Activated CD8-positive, alpha-beta memory T cell treated with anti-CD3 and anti-CD28 coated beads for 36 hours (primary cell): ENCODE results near the gene ZNF524. TPM values are rescaled to one million over a fixed set of nuclear protein-coding genes. Genes with fewer than 3 reads are reported as not detected.

Experiments used
- CTCF ChIA-PET: fragments of 350-600 bp; sonication (Branson Sonifier 250); formaldehyde crosslinking; loops from one replicate; lab custom pipeline; 2021; ENCODE audit warnings: antibody characterized with exemption; lab: Charles Lee
- POLR2A ChIA-PET: fragments of 350-600 bp; sonication (Branson Sonifier 250); formaldehyde crosslinking; loops from one replicate; lab custom pipeline; 2021; ENCODE audit warnings: antibody characterized with exemption; lab: Charles Lee
- total RNA-seq, 2 experiments: library from RNA; stranded (reverse); gene quantifications; one replicate each; pipeline ENCODE4 v1.2.3, GENCODE V29; 2021

The ZNF524 gene
- total RNA-seq, 2 experiments from 2014 or later: 11.9 to 13.2 TPM

GRCh38 chr19:55652311-55653128 lies 52.4 kb downstream of the ZNF524 start:
- POLR2A ChIA-PET: interaction anchor here (0.7 kb wide), 1 partner anchor 541 kb away, joined by 9 read pairs; no protein-coding TSS in a partner anchor
- CTCF ChIA-PET: interaction anchor here (0.6 to 3.9 kb wide), 19 partner anchors 9 to 1489 kb away, joined by 3 to 29 read pairs (median 5); partner anchors contain the start of genes ZNF524, ZNF580 and ZNF581

Other genes with a start within 250 kb of the ZNF524 start
- gene COX6B2, start 245.6 kb upstream of the ZNF524 start, total RNA-seq: not detected
- not detected for gene GARIN5B, start 237.0 kb upstream of the ZNF524 start, total RNA-seq
- gene IL11, start 229.8 kb upstream of the ZNF524 start, total RNA-seq: under 1 TPM; 0.08 to 0.21 TPM
- not detected for gene TMEM190, start 223.5 kb upstream of the ZNF524 start, total RNA-seq
- gene TMEM238, start 216.0 kb upstream of the ZNF524 start, total RNA-seq: 10 to 100 TPM; 11.3 to 12.1 TPM
- gene RPL28, start 214.4 kb upstream of the ZNF524 start, total RNA-seq: 1,000 to 10,000 TPM; 2,223 to 2,277 TPM
- 100 to 1,000 TPM; 296 to 311 TPM for gene UBE2S, start 192.5 kb upstream of the ZNF524 start, total RNA-seq
- gene SHISA7, start 157.0 kb upstream of the ZNF524 start, total RNA-seq: not detected
- 10 to 100 TPM; 34.4 to 36.6 TPM for gene ISOC2, start 138.6 kb upstream of the ZNF524 start, total RNA-seq
- not detected for gene C19orf85, start 135.5 kb upstream of the ZNF524 start, total RNA-seq
- 1 to 10 TPM; 6.4 to 7.4 TPM for gene ZNF628, start 123.7 kb upstream of the ZNF524 start, total RNA-seq
- gene NAT14, start 115.1 kb upstream of the ZNF524 start, total RNA-seq: 10 to 100 TPM; 32.7 to 33.1 TPM
- under 1 TPM; 0.63 to 0.99 TPM for gene SSC5D, start 111.9 kb upstream of the ZNF524 start, total RNA-seq
- gene SBK2, start 63.2 kb upstream of the ZNF524 start, total RNA-seq: not detected
- gene SBK3, start 54.7 kb upstream of the ZNF524 start, total RNA-seq: not detected
- gene ZNF579, start 19.4 kb upstream of the ZNF524 start, total RNA-seq: 1 to 10 TPM; 6.9 to 7.5 TPM
- 10 to 100 TPM; 17.4 to 17.8 TPM for gene FIZ1, start 771 bp upstream of the ZNF524 start, total RNA-seq
- 10 to 100 TPM; 11.8 to 12.0 TPM for gene ZNF865, start 5.4 kb downstream of the ZNF524 start, total RNA-seq
- gene ZNF784, start 24.3 kb downstream of the ZNF524 start, total RNA-seq: 1 to 10 TPM; 2.8 to 3.0 TPM
- gene ZNF580, start 40.7 kb downstream of the ZNF524 start, total RNA-seq: 10 to 100 TPM; 31.3 to 32.0 TPM
- 10 to 100 TPM; 32.6 to 33.6 TPM for gene ZNF581, start 43.4 kb downstream of the ZNF524 start, total RNA-seq
- gene CCDC106, start 47.9 kb downstream of the ZNF524 start, total RNA-seq: 1 to 10 TPM; 4.3 to 4.4 TPM
- 100 to 1,000 TPM; 351 to 381 TPM for gene U2AF2, start 54.7 kb downstream of the ZNF524 start, total RNA-seq
- 10 to 100 TPM; 40.1 to 41.8 TPM for gene EPN1, start 74.9 kb downstream of the ZNF524 start, total RNA-seq
- not detected for gene NLRP9, start 138.1 kb downstream of the ZNF524 start, total RNA-seq
- gene RFPL4A, start 158.8 kb downstream of the ZNF524 start, total RNA-seq: not detected
- not detected for gene RFPL4AL1, start 168.8 kb downstream of the ZNF524 start, total RNA-seq
- under 1 TPM in 1 of 2 experiments, not detected in 1; 0.06 TPM for gene NLRP11, start 231.7 kb downstream of the ZNF524 start, total RNA-seq
- gene NLRP4, start 236.3 kb downstream of the ZNF524 start, total RNA-seq: not detected